Measurements from ENCODE around the gene STARD8. TPM values are rescaled to one million over a fixed set of nuclear protein-coding genes. Genes with fewer than 3 reads are reported as not detected.

Gene STARD8
- total and polyA plus RNA-seq, 7 donors, result 0.92 to 10.7 (median 5.3) TPM

GRCh38 chrX:68676335-68676734 lies 28.9 kb downstream of the STARD8 start:
- H3K4me3 ChIP-seq, result no peak overlapping the region
- intact Hi-C loops (cut with DNase I), result no loop called here
- 55 to 63% methylated on average over 3 of the region's 3 CpGs for WGBS, 2 donors
- H3K9me3 ChIP-seq, result no peaks in the 10 kb centered on the region
- no peak overlapping the region for H3K27ac ChIP-seq
- DNase-seq, result no peak
- H3K27me3 ChIP-seq, result no peaks in the 10 kb centered on the region
- H3K4me1 ChIP-seq, result no peaks in the 10 kb centered on the region
- H3K36me3 ChIP-seq, result no peaks in the 10 kb centered on the region
- TF ChIP-seq POLR2AphosphoS5 (IDR thresholded peaks at IDR 0.05), result no peak
- TF ChIP-seq POLR2A (IDR thresholded peaks at IDR 0.05), result no peak
- TF ChIP-seq EP300 (IDR thresholded peaks at IDR 0.05), result no peak
- TF ChIP-seq, protein P1, sequence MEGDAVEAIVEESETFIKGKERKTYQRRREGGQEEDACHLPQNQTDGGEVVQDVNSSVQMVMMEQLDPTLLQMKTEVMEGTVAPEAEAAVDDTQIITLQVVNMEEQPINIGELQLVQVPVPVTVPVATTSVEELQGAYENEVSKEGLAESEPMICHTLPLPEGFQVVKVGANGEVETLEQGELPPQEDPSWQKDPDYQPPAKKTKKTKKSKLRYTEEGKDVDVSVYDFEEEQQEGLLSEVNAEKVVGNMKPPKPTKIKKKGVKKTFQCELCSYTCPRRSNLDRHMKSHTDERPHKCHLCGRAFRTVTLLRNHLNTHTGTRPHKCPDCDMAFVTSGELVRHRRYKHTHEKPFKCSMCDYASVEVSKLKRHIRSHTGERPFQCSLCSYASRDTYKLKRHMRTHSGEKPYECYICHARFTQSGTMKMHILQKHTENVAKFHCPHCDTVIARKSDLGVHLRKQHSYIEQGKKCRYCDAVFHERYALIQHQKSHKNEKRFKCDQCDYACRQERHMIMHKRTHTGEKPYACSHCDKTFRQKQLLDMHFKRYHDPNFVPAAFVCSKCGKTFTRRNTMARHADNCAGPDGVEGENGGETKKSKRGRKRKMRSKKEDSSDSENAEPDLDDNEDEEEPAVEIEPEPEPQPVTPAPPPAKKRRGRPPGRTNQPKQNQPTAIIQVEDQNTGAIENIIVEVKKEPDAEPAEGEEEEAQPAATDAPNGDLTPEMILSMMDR (IDR thresholded peaks at IDR 0.05), result no peak

GRCh38 chrX:68677998-68678397 lies 30.5 kb downstream of the STARD8 start:
- no peak for DNase-seq
- H3K27ac ChIP-seq, result no peak overlapping the region
- no peak overlapping the region for H3K4me3 ChIP-seq
- no peaks in the 10 kb centered on the region for H3K27me3 ChIP-seq
- H3K9me3 ChIP-seq, result no peaks in the 10 kb centered on the region
- H3K4me1 ChIP-seq, result no peaks in the 10 kb centered on the region
- TF ChIP-seq POLR2AphosphoS5 (IDR thresholded peaks at IDR 0.05) (no peak), POLR2A (IDR thresholded peaks at IDR 0.05) (no peak), EP300 (IDR thresholded peaks at IDR 0.05) (no peak)
- TF ChIP-seq, protein P1 (IDR thresholded peaks at IDR 0.05), result no peak
- intact Hi-C loops (cut with DNase I), result no loop called here
- 62 to 67% methylated on average over 4 of the region's 4 CpGs for WGBS, 2 donors
- no peaks in the 10 kb centered on the region for H3K36me3 ChIP-seq

GRCh38 chrX:68681443-68681941 lies 34.0 kb downstream of the STARD8 start:
- no peak for DNase-seq
- no peak for TF ChIP-seq EP300 (IDR thresholded peaks at IDR 0.05)
- TF ChIP-seq POLR2A (IDR thresholded peaks at IDR 0.05), result no peak
- TF ChIP-seq, protein P1 (IDR thresholded peaks at IDR 0.05), result no peak
- TF ChIP-seq POLR2AphosphoS5 (IDR thresholded peaks at IDR 0.05), result no peak

GRCh38 chrX:68682790-68683189 lies 35.3 kb downstream of the STARD8 start:
- Histone ChIP-seq H3K27me3 (peaks cover 0 to 8% (median 0%) of the 10 kb centered on the region in 3 donors), H3K4me3 (no peak overlapping the region), H3K36me3 (no peaks in the 10 kb centered on the region), H3K9me3 (no peaks in the 10 kb centered on the region), H3K4me1 (no peaks in the 10 kb centered on the region), H3K27ac (no peak overlapping the region)
- WGBS, 2 donors, result 85 to 88% methylated on average over 3 of the region's 3 CpGs
- TF ChIP-seq, protein P1 (IDR thresholded peaks at IDR 0.05), result no peak
- TF ChIP-seq EP300 (IDR thresholded peaks at IDR 0.05), result no peak
- TF ChIP-seq POLR2AphosphoS5 (IDR thresholded peaks at IDR 0.05), result no peak
- DNase-seq, result no peak
- intact Hi-C loops (cut with DNase I), result no loop called here

More at GRCh38 chrX:68681443-68681941, 34.0 kb downstream of the STARD8 start:
- WGBS, 2 donors, result 61 to 85% methylated on average over 2 of the region's 2 CpGs
- intact Hi-C loops (cut with DNase I), result no loop called here
- Histone ChIP-seq H3K4me1 (no peaks in the 10 kb centered on the region), H3K4me3 (no peak overlapping the region), H3K27ac (no peak overlapping the region), H3K27me3 (peaks cover 0 to 7% (median 0%) of the 10 kb centered on the region in 3 donors), H3K36me3 (no peaks in the 10 kb centered on the region), H3K9me3 (no peaks in the 10 kb centered on the region)

- Histone ChIP-seq H3K4me3 (no peak overlapping the region), H3K36me3 (no peaks in the 10 kb centered on the region), H3K27me3 (peaks cover 0 to 8% (median 0%) of the 10 kb centered on the region in 3 donors), H3K9me3 (no peaks in the 10 kb centered on the region), H3K4me1 (no peaks in the 10 kb centered on the region), H3K27ac (peak overlapping the region in 1 of 4 donors; percentile 51)
- DNase-seq, result no peak
- WGBS, 2 donors, result 94 to 95% methylated on average over 2 of the region's 2 CpGs
- TF ChIP-seq POLR2AphosphoS5 (IDR thresholded peaks at IDR 0.05), result no peak
- intact Hi-C loops (cut with DNase I), result no loop called here
These were observed 36.1 kb downstream of the STARD8 start for GRCh38 chrX:68683580-68683979.
